GM12864 (cell line): ENCODE data around the gene CACNA1D.

Experiments used
- DNase-seq: peaks from one replicate; pipeline ENCODE4 v3.0.0-alpha.2; 2011; ENCODE audit warnings: low read depth
- H3K4me3 ChIP-seq: 2 replicates; pipeline ENCODE4 v1.5.1; 2011; ENCODE audit warnings: mild to moderate bottlenecking, low read depth, low read length, control low read depth
- CTCF ChIP-seq: IDR thresholded peaks from 2 replicates; pipeline ENCODE4 v1.5.1; 2011; ENCODE audit warnings: low read depth, mild to moderate bottlenecking, moderate library complexity, low read length, control low read depth, inconsistent platforms; ENCODE audit errors: missing control alignments

CACNA1D gene

GRCh38 chr3:53501178-53501577 lies 6.8 kb downstream of the CACNA1D start:
- no peak for DNase-seq
- no peak overlapping the region for H3K4me3 ChIP-seq
- no peak for TF ChIP-seq CTCF

GRCh38 chr3:53502737-53503136 lies 8.3 kb downstream of the CACNA1D start:
- no peak overlapping the region for H3K4me3 ChIP-seq
- DNase-seq: no peak
- TF ChIP-seq CTCF: no peak

- no peak for TF ChIP-seq CTCF
- H3K4me3 ChIP-seq: no peak overlapping the region
- DNase-seq: no peak
Observed at GRCh38 chr3:53503195-53503594, 8.8 kb downstream of the CACNA1D start.

GRCh38 chr3:53506110-53506762 lies 11.8 kb downstream of the CACNA1D start:
- TF ChIP-seq CTCF: no peak
- H3K4me3 ChIP-seq: no peak overlapping the region
- DNase-seq: no peak

- DNase-seq: no peak
- H3K4me3 ChIP-seq: no peak overlapping the region
- TF ChIP-seq CTCF: no peak
Observed at GRCh38 chr3:53506763-53507145, 12.3 kb downstream of the CACNA1D start.

GRCh38 chr3:53509494-53509893 lies 15.1 kb downstream of the CACNA1D start:
- TF ChIP-seq CTCF: no peak
- H3K4me3 ChIP-seq: no peak overlapping the region
- no peak for DNase-seq

- no peak for DNase-seq
- no peak for TF ChIP-seq CTCF
- H3K4me3 ChIP-seq: no peak overlapping the region
Observed at GRCh38 chr3:53510508-53510907, 16.1 kb downstream of the CACNA1D start.
